ENCODE measurements around the gene STX17.
"Not testable (repeated sequence)": the region's sequence is repeated elsewhere in the genome, so short reads cannot be mapped to it uniquely, and the experiment has no call there.

The STX17 gene

GRCh38 chr9:99906403-99907207 lies at the start of gene STX17:
Gene STX17, plus strand, starts transcription at chr9:99906654. Its CDS starts 8,586 bp downstream, at chr9:99915240.
- peak; percentile 79 for DNase-seq

GRCh38 chr9:99857576-99857975 lies 48.9 kb upstream of the STX17 start:
- DNase-seq = not testable (repeated sequence)

DNA sequence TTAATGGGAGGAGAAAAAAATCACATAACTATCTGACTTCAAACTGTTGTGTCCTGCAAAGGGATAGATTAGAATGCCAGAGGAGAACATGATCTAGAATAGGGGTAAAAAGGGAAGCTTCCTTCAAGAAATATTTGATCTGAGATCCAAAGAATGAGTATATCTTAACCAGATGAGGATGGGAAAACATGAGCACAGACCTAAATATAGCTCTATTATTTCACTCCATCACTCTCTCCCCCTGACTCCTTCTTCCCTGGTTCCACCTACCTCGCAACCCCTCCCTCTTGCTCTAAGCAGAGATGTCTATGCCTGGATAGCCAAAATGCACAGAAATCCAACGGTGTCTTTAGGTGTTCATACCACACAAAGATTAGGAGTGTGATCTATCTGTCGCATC lies 48.4 kb upstream of the STX17 start:
- no peak for DNase-seq

- no peak for DNase-seq
Measured at GRCh38 chr9:99859243-99859980, 47.0 kb upstream of the STX17 start.

- DNase-seq = no peak
Measured at GRCh38 chr9:99860266-99860665, 46.2 kb upstream of the STX17 start.

GRCh38 chr9:99863955-99864354 lies 42.5 kb upstream of the STX17 start:
- DNase-seq = no peak

DNA sequence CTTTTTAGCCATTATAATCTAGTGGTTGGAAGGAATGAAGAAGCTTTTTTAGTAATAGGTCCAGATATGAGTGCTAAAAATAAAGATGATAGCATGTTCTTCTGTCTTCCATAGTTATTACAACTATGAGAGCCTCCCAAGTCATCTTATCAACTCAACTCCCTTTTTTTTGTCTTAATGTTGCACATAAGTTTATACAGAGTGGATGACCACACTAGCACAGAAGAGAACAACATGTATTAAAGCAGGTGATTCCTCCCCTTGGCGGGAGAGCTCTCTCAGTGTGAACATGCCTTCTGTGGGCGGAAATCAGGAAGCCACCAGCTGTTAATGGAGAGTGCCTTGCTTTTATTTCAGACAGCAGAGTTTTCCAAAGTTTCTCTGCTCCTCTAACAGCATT lies 40.1 kb upstream of the STX17 start:
- no peak for DNase-seq

DNA sequence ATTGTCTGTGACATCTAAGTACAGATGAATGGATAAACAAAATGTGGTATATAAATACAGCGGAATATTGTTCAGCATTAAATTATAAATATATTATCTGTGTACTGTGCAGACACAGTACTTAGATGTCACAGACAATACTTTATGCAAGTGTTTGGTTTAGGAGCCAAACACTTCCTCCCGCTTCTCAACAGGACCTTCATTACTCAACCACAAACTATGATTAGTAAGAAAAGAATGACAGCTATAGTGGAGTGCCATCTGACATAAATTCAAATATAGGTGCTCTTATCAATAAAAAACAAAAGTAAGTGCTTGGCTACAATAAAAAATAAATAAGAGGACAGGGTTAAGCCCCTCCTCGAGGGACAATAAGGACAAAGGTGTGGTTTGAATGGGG lies 38.9 kb upstream of the STX17 start:
- DNase-seq = no peak

GRCh38 chr9:99867968-99868367 lies 38.5 kb upstream of the STX17 start:
- DNase-seq = no peak

DNA sequence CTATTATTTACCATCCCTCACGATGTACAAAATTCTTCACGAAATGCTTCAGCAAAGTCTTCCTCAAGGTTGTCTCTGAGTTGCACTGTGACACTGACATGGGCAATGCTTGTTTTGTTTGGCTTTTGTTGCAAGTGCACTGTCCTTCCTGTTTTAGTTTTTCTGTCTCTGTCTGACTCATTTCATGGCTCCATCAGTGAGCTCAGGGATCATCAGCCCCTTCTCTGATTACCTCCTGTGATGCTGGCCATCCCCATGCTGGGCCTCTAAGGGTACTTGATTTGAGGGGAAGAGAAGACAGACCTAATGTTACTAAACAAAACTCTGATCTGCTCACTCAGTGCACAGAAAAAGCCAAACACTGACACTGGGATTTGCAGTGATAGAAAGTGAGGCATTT lies 37.6 kb upstream of the STX17 start:
- no peak for DNase-seq

DNA sequence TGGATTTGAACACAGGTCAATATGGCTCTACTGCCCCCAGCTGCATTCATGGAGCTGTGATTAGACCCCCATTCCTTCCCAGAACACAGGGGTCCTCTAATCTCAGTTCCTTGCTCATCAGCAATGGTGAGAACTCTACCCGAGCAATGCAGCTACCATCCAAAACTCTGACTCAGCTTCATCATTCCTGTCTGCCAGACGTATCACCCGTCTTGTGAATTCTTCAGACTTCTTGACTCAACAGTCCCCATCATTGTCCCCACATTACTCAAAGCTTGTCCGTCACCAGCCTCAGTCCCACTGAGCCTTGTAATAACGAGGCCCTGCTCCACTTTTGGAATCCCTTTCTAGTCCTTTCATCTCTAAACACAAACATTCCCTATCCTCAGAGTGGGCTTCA lies 36.3 kb upstream of the STX17 start:
- no peak for DNase-seq

DNA sequence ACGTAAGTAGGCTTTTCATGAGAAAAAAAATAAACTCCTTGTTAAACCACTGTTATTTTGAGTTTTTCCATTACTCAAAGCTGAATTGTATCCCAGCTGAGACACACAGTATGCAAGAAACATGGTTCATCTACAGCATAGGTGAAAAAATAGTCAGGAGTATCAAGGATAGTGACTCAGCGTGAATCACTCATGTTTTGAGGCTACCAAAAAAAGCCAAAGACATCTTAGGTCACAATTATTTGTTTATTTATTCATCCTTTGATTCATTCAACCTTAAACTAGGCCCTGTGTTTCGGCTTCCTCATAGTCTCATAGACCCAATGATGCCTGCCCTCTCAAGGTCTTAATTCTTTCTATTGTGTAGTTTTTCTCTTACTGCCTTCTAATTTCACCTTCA lies 32.9 kb upstream of the STX17 start:
- DNase-seq = no peak

- no peak for DNase-seq
Measured at GRCh38 chr9:99873943-99874584, 32.4 kb upstream of the STX17 start.

- DNase-seq = no peak
Measured at GRCh38 chr9:99876190-99876589, 30.3 kb upstream of the STX17 start.

DNA sequence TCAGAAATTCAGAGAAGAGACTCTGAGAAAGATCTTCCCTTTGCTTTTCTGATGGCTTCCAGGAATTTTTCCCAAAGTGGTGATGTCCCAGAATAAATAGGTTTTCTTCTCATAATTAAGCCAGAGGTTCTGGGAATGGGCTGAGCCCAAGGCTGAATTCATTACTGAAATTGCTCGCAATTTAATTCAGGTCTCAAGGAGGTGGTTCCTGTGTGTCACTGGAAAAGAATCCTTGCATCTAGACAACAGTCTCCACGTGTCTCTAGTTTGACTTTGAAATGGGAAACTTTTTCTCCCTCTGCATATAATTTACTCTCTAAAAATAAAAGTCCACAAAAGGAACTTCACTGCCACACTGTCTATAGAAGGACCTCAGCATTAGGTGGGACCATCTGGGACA lies 27.8 kb upstream of the STX17 start:
- no peak for DNase-seq

- no peak for DNase-seq
Measured at GRCh38 chr9:99881769-99882168, 24.7 kb upstream of the STX17 start.

DNA sequence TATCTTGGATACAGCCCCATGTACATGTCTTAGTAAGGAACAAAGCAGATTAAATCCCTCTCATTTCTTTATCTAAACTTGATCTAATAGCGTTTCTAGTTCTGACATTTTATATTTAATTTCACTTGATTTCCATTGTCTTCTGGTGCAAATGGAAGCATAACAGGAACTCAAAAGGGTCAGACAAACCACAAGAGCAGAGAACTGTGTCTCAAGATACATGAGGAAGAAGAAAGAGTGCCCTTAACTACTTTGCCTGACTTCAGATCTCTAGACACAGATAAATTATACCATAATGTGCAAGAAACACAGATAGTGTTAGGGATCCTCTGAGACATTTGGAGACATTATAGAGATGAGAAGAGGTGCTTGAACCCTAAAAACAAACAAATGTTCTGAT lies 20.7 kb upstream of the STX17 start:
- no peak for DNase-seq

DNA sequence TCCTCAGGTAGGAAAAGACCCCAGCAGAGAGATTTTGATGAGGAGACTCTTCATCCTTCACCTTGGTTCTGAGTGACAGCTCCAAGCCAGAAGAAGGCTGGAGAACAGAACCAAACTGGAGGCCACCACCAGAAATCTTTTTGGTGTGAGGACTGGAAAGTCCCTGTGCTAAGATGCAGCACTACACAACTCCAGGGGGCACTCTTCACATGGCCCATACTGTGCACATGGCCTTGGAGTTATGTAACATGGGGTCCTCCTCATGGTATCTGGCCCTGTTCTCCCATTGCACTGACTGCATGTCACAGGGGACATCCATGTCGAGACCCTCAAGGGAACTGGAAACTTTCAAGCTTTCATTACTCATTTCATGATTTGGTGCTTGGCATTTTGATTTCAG lies 17.3 kb upstream of the STX17 start:
- DNase-seq = no peak

DNA sequence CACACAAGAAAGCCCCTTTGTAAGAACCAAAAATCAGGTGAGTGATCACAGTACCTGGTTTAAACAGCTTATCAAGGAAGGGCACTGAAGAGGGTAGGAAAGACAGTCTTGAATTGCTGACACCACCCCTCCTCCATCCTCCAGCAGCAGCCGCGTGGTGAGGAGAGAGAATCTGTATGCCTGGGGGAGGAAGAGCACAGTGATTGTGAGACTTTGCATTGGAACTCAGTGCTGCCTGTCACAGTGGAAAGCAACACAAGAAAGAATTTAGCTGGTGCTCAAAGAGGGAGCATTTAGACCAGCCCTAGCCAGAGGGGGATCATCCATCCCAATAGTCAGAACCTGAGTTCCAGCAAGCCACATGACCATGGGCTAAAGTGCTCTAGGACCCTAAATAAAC lies 11.6 kb upstream of the STX17 start:
- DNase-seq = no peak

DNA sequence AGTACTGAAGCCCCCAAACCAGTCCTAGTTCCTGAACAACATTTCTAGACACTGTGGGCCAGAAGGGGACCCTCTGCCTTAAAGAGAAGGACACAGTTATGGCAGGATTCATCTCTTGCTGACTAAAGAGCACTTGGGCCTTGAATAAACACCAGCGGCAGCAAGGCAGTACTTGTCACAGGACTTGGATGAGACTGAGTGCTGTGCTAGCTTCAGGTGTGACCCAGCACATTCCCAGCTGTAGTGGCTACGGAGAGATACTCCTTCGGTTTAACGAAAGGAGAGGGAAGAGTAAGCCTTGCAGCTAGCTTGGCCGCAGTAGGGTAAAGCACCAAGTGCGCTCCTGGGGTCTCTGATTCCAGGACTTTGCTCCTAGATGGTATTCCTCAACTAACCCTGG lies 10.9 kb upstream of the STX17 start:
- DNase-seq = no peak

DNA sequence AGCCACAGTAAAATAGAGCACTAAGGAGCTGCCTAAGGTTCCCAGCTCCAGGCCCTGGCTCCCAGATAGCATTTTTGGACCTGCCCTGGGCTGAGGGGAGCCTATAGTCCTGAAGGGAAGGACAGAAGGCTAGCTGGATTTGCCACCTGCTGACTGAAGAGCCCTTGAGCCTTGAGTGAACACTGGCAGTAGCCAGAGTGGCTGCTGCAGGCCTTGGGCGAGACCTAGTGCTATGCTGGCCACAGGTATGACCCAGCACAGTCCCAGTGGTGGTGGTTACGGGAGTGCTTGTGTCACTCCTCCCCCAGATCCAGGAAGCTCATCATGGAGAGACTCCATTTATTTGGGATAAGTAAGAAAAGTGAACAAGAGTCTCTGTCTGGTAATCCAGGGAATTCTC lies 10.3 kb upstream of the STX17 start:
- DNase-seq = no peak

DNA sequence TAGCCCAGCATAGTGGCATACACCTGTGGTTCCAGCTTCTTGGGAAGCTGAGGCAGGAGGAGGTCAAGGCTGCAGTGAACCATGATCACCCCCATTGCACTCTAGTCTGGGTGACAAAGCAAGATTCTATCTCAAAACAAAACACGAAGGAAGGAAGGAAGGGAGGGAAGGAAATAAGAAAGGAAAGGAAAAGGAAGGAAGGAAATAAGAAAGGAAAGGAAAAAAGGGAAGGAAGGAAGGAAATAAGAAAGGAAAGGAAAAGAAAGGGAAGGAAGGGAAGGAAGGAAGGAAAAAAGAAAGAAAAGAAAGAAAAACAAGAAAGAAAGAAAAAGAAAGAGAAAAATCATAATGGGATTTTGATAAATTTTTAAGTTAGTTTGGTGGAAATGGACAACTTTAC lies 3.1 kb upstream of the STX17 start:
- no peak for DNase-seq

DNA sequence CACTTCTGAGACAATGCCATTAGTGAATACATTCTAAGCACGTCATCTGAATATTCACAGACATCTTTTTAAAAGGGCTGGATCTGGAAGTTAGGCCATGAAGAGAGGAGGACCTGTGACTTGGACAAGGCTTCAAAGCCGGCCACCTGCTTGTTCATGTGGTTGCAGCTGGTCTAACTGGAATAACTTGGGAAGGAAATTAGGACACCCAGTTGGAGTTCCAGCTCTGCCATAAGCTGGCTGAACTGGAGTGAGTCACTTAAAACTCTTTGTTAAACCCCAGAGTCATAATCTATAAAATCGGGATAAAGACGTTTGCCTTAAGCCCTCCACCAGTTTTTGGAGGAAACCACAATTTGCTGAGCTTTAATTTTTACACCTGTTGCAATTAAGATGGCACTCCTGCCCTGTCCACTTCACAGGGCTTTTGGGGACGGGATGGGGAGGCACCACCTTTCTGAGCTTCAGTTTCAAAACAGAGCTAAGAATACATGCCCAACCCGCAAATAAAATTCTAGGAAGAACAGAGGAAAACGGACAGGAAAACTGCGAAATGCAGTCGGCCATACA lies 536 bp upstream of the STX17 start:
- DNase-seq = no peak

GRCh38 chr9:99907208-99907532 lies 716 bp downstream of the STX17 start:
- DNase-seq = no peak

Measured in NCI-H748 treated with DMSO at 0.1 percent for 48 hours (cell line).